ENCODE results near the gene WIPF1.

- no peak for TF ChIP-seq CTCF (conservative IDR thresholded peaks at IDR 0.05; ENCODE audit: low read length)
- no peak for TF ChIP-seq EZH2phosphoT487 (IDR thresholded peaks at IDR 0.05; ENCODE audit: borderline replicate concordance)
Measured at GRCh38 chr2:174512345-174512744, 85.3 kb downstream of the WIPF1 start.
